AG10803 (cell line): Measurements from ENCODE around the gene CAMK2A.

ENCODE experiments used
- DNase-seq: peaks from one replicate; pipeline ENCODE4 v3.0.0; 2010; ENCODE audit warnings: low read depth
- H3K4me3 ChIP-seq: 2 replicates; pipeline ENCODE4 v1.5.1; 2011; ENCODE audit warnings: mild to moderate bottlenecking, low read length, control low read depth
- TF ChIP-seq, protein P1 (sequence below): conservative IDR thresholded peaks from 2 replicates; pipeline ENCODE4 v1.5.1; 2011; ENCODE audit warnings: mild to moderate bottlenecking, low read length, control low read depth, inconsistent platforms

CAMK2A gene

DNA sequence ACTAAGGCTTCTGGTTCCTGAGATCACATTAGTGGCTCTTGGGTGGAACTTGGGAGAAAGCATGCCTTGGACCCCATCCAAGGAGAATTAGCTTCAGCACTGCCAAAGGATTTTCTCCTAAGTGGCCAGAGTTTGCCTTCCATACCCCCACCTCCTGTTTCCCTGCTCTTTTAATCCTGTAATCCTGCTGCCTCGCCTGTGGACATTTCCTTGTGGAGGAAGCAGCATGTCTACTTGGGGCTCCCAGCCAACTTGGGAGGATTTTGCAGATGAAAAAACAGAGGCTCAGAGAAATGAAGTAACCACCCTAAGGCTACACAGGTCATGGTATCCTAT, 11.6 kb upstream of the CAMK2A start:
- no peak overlapping the region for H3K4me3 ChIP-seq
- peak; percentile 59 for DNase-seq
- TF ChIP-seq, protein P1, sequence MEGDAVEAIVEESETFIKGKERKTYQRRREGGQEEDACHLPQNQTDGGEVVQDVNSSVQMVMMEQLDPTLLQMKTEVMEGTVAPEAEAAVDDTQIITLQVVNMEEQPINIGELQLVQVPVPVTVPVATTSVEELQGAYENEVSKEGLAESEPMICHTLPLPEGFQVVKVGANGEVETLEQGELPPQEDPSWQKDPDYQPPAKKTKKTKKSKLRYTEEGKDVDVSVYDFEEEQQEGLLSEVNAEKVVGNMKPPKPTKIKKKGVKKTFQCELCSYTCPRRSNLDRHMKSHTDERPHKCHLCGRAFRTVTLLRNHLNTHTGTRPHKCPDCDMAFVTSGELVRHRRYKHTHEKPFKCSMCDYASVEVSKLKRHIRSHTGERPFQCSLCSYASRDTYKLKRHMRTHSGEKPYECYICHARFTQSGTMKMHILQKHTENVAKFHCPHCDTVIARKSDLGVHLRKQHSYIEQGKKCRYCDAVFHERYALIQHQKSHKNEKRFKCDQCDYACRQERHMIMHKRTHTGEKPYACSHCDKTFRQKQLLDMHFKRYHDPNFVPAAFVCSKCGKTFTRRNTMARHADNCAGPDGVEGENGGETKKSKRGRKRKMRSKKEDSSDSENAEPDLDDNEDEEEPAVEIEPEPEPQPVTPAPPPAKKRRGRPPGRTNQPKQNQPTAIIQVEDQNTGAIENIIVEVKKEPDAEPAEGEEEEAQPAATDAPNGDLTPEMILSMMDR = no peak

DNA sequence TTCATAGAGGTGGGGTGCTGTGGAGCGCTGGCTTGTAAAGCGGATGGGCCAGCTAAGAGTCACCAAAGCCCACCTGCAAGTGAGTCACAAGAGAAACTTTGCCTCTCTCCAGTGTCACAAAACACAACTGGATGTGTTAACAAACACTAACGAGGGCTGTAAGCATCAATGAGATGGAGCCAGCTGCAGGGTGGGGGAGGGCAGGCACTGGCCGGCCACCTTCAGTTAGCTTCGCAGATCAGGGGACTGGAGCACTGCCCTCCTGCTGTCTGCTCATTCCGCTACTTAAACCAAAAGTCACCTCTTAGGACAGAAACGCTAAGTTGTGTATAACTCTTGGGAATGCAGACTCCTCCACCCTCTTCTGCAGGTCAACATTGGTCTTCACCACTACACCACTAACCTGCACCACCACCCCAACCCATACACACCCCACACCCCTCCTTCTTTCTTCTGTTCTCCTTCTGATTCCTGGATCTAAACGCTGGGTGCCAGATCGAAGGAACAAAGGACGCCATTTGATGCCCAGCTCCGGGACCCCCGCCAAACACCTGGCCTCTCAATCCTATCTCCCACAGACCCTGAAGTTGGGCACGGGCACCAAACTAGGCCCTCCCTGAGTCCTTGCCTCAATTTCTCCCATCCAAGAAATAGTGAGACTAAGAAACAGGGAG, 11.1 kb upstream of the CAMK2A start:
- no peak overlapping the region for H3K4me3 ChIP-seq
- DNase-seq = no peak
- TF ChIP-seq, protein P1 = no peak

DNA sequence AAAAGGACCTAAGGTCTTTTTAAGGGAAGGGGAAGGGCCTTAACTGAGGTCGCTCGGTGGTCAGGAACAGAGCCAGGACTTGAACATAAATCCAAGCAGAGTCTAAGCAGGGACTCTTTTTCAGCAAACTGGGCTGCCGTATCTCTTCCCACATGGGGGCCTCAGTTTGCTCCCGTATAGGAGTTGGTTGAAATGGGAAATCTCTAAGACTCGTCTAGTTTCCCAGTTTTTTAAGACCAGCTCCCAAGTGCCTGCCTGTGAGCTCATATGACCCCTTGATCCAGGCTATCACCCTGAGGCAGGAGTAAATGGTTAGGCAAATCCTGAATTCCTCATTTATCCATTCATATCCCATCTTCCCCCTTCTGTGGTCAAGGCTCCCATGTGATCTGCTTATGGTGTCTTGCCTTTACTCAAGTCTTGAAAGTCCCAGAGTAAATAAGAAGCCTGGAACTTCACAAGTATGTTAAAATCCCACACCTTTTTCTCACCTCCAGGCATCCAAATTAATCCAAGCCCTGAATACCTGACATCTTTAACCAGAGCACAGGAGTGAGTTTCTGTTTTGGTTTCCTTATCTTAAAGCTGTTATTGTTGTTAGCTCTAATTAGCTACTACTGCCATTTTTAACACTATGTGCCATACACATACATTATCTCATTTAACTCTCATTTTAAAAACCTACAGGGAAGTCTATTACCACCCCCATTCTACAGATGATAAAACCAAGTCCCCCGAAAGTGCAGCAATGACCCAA, 10.2 kb upstream of the CAMK2A start:
- peak; percentile 46 for DNase-seq
- TF ChIP-seq, protein P1 = no peak
- H3K4me3 ChIP-seq = no peak overlapping the region

DNA sequence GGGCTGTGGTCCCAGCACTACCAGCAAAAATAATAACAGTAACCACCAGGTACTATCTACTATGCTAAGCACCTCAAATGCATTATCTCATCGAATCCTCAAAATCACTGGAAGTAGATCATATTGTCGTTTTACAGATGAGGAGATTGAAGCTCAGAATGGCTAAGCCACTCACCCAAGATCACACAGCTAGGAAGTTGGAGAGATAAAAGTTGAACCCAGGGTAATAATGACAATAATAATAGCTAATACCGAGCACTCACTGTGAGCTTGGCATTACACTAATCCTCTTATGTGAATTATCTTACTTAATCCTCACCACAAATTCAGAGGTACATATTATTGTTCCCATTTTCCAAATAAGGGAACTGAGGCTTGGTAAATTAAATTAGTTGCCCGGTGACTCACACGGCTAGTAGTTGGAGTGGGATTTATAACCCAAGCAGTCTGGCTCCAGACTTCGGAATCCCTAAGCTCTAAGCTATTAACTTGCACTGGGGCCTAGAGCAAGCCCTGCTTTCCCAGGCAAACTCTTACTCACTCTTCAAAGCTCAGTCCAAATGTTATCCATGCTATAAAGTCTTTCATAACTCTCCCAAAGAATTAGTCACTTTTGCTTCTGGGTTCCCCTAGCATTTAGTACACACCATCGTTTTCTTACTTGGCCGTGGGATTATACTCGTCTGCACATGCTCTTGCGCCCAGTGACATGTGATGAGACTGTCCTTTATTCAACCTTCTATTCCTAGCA, 9.3 kb upstream of the CAMK2A start:
- DNase-seq = peak; percentile 99
- no peak overlapping the region for H3K4me3 ChIP-seq
- TF ChIP-seq, protein P1 = no peak

DNA sequence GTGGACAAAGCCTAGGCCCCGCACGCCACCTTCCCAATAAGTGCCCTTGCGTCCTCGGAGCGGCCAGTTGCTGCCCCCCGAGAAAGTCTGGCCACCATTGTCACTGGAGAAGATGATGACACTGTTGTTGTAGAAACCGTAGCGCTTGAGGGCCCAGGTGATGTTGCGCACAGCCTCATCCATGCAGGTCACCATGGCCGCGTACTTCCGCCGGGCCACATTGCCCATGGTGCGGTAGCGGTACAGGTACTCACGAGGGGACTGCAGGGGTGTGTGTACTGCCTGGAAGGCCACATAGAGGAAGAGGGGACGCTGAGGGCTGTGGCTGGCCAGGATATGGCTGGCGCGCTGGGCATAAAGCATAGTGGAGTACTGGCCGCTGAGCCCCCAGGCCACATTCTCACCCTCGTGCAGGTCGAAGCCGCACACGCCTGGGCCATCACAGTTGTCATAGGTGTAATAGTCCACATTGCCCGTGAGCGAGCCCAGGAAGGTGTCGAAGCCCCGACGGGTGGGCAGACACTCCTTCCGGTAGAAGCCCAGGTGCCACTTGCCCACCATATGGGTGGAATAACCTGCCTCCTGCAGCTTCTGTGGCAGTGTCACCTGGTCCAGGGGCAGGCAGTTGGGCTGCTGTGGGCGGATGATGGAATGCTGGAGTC, 8.5 kb upstream of the CAMK2A start:
- H3K4me3 ChIP-seq = no peak overlapping the region
- TF ChIP-seq, protein P1 = no peak

DNA sequence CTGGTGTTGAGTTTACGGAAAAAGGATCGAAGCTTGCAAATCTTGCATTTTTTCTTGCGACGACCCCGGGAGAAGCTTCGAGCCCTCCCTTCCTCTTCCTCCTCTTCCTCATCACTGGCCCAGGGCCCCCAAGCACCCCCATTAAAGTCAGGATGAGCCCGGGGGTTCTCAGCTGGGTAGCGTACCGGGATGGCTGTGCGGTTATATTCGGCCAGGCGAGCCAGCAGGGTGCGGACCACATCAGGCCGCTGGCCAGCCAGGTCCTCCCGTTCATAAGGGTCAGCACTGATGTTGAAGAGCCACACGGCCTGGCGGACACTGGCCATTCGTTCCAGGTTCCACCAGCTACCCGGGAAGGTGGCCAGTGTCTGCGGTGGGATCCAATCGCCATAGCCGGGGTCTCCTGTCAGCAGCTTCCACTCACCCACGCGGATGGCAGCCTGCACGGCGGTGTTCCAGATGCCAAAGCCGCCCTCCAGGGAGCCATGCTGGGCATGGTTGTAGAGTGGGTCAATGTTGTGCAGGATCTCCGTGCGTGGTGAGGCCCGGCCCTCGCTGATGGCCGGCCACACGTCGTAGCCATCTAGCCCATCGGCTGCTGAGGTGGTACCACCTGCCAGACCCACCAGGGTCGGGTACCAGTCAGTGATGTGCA, 7.8 kb upstream of the CAMK2A start:
- no peak for DNase-seq
- no peak overlapping the region for H3K4me3 ChIP-seq
- TF ChIP-seq, protein P1 = no peak

More for the DNA sequence above, 8.5 kb upstream of the CAMK2A start:
- no peak for DNase-seq
